CD4-positive, alpha-beta T cell treated with Interferon gamma for 1 hour (primary cell): ENCODE results near the gene TTC21A.
A peak's percentile ranks its signal among the peaks of the same experiment; 100 is the strongest.
"Not testable (repeated sequence)": the region's sequence is repeated elsewhere in the genome, so short reads cannot be mapped to it uniquely, and the experiment has no call there.

Experiments used
- DNase-seq: peaks from one replicate; pipeline ENCODE4 v3.0.0-alpha.2; 2020

TTC21A gene

GRCh38 chr3:39107388-39108199, at the start of gene TTC21A, which contains the start of gene GORASP1:
TTC21A (plus strand) TSS chr3:39107680; CDS start chr3:39107838, 158 bp downstream.
GORASP1 (minus strand) TSS chr3:39107627; CDS start chr3:39107541, 86 bp downstream.
- peak; percentile 82 for DNase-seq

- not testable (repeated sequence) for DNase-seq
Observed at GRCh38 chr3:39061228-39061627, 46.3 kb upstream of the TTC21A start.

GRCh38 chr3:39062180-39062579, 45.3 kb upstream of the TTC21A start:
- no peak for DNase-seq

- no peak for DNase-seq
Observed at GRCh38 chr3:39063143-39063542, 44.3 kb upstream of the TTC21A start.

- no peak for DNase-seq
Observed at GRCh38 chr3:39064646-39065045, 42.8 kb upstream of the TTC21A start.

- peak; percentile 25 for DNase-seq
Observed at GRCh38 chr3:39065197-39065596, 42.3 kb upstream of the TTC21A start.

- DNase-seq: no peak
Observed at GRCh38 chr3:39067286-39067685, 40.2 kb upstream of the TTC21A start.

- no peak for DNase-seq
Observed at GRCh38 chr3:39068556-39068955, 38.9 kb upstream of the TTC21A start.

- DNase-seq: no peak
Observed at GRCh38 chr3:39075910-39076309, 31.6 kb upstream of the TTC21A start.

GRCh38 chr3:39079530-39079929, 27.9 kb upstream of the TTC21A start:
- DNase-seq: no peak

GRCh38 chr3:39080026-39080425, 27.5 kb upstream of the TTC21A start:
- no peak for DNase-seq

- no peak for DNase-seq
Observed at GRCh38 chr3:39082666-39083313, 24.7 kb upstream of the TTC21A start.

- no peak for DNase-seq
Observed at GRCh38 chr3:39086144-39086543, 21.3 kb upstream of the TTC21A start.

GRCh38 chr3:39088456-39088855, 19.0 kb upstream of the TTC21A start:
- no peak for DNase-seq

- no peak for DNase-seq
Observed at GRCh38 chr3:39088889-39089288, 18.6 kb upstream of the TTC21A start.

GRCh38 chr3:39090922-39091321, 16.6 kb upstream of the TTC21A start:
- DNase-seq: no peak

- DNase-seq: no peak
Observed at GRCh38 chr3:39094851-39095677, 12.4 kb upstream of the TTC21A start.

GRCh38 chr3:39095778-39096177, 11.7 kb upstream of the TTC21A start:
- DNase-seq: no peak

GRCh38 chr3:39096775-39097174, 10.7 kb upstream of the TTC21A start:
- no peak for DNase-seq

GRCh38 chr3:39097716-39098472, 9.6 kb upstream of the TTC21A start:
- no peak for DNase-seq

- no peak for DNase-seq
Observed at GRCh38 chr3:39098473-39099000, 8.9 kb upstream of the TTC21A start.

- DNase-seq: no peak
Observed at GRCh38 chr3:39099242-39099641, 8.2 kb upstream of the TTC21A start.
